BJ (cell line): ENCODE data around the gene TMEM243. TPM values are rescaled to one million over a fixed set of nuclear protein-coding genes. Genes with fewer than 3 reads are reported as not detected.
"Not testable (repeated sequence)": the region's sequence is repeated elsewhere in the genome, so short reads cannot be mapped to it uniquely, and the experiment has no call there.

Source experiments
- CTCF ChIA-PET: fragments of 350-600 bp; formaldehyde crosslinking; extraction: SDS; loops from one replicate; lab custom pipeline; 2021; ENCODE audit warnings: antibody characterized with exemption, inconsistent platforms; lab: Yijun Ruan, JAX
- POLR2A ChIA-PET: fragments of 300-600 bp; sonication (Branson Sonifier 250); formaldehyde crosslinking; extraction: SDS; loops from one replicate; lab custom pipeline; 2021; ENCODE audit warnings: antibody characterized with exemption; lab: Charles Lee
- DNase-seq: peaks from one replicate; pipeline ENCODE4 v3.0.0-alpha.2; 2011; ENCODE audit warnings: low read depth
- H3K27me3 ChIP-seq: 2 replicates; pipeline ENCODE4 v1.6.0; 2011; ENCODE audit warnings: low read length; ENCODE audit not compliant: control insufficient read depth, insufficient read depth
- H3K36me3 ChIP-seq: 2 replicates; pipeline ENCODE4 v1.5.1; 2011; ENCODE audit warnings: low read length; ENCODE audit not compliant: control insufficient read depth, insufficient read depth
- H3K4me3 ChIP-seq: 2 replicates; pipeline ENCODE4 v1.5.1; 2011; ENCODE audit warnings: low read depth, mild to moderate bottlenecking, control low read depth, low read length
- polyA minus RNA-seq: library from RNA; depleted of rRNA, polyadenylated mRNA; stranded (reverse); fragments of >200 nt; gene quantifications from 2 replicates; pipeline ENCODE4 v1.2.3, GENCODE V29; 2011; rRNA and poly(A)+ RNA removed
- polyA plus RNA-seq: library from polyadenylated mRNA; depleted of rRNA; stranded (reverse); fragments of >200 nt; gene quantifications from 2 replicates; pipeline ENCODE4 v1.2.3, GENCODE V29; 2011; rRNA removed
- TF ChIP-seq, protein P1 (sequence below): IDR thresholded peaks from 2 replicates; pipeline ENCODE4 v1.5.1; 2011; ENCODE audit warnings: low read depth, mild to moderate bottlenecking, control low read depth, inconsistent platforms, low read length, moderate library complexity; ENCODE audit not compliant: insufficient read depth

TMEM243 gene
- polyA plus RNA-seq, result 23.6 and 34.6 TPM in 2 replicates
- polyA minus RNA-seq, result 9.3 and 11.3 TPM in 2 replicates

GRCh38 chr7:87219545-87220025 lies at the start of gene TMEM243:
TMEM243 (minus strand) TSS chr7:87219732; CDS start chr7:87219503, 229 bp downstream.
- TF ChIP-seq, protein P1, sequence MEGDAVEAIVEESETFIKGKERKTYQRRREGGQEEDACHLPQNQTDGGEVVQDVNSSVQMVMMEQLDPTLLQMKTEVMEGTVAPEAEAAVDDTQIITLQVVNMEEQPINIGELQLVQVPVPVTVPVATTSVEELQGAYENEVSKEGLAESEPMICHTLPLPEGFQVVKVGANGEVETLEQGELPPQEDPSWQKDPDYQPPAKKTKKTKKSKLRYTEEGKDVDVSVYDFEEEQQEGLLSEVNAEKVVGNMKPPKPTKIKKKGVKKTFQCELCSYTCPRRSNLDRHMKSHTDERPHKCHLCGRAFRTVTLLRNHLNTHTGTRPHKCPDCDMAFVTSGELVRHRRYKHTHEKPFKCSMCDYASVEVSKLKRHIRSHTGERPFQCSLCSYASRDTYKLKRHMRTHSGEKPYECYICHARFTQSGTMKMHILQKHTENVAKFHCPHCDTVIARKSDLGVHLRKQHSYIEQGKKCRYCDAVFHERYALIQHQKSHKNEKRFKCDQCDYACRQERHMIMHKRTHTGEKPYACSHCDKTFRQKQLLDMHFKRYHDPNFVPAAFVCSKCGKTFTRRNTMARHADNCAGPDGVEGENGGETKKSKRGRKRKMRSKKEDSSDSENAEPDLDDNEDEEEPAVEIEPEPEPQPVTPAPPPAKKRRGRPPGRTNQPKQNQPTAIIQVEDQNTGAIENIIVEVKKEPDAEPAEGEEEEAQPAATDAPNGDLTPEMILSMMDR, result 0 out of 2 replicates have a peak, but pooled peaks have one; percentile 33
- DNase-seq, result no peak
- Histone ChIP-seq H3K27me3 (no peaks in the 10 kb centered on the region), H3K4me3 (peak within 1 kb of the TSS; percentile 90), H3K36me3 (no peaks in the 10 kb centered on the region; the same call in 1 of the 2 replicates)
- CTCF ChIA-PET, result interaction anchor here (1.2 kb wide), 1 partner anchor 15 kb away, joined by 3 read pairs; no protein-coding TSS in a partner anchor
- POLR2A ChIA-PET, result interaction anchor here (2.3 kb wide), 1 partner anchor 67 kb away, joined by 23 read pairs; the partner anchor contains the start of gene DMTF1

GRCh38 chr7:87267239-87267900 lies 47.8 kb upstream of the TMEM243 start:
- no peak for DNase-seq
- no peaks in the 10 kb centered on the region for H3K36me3 ChIP-seq
- ChIA-PET POLR2A (interaction anchor here (0.5 kb wide), 1 partner anchor 115 kb away, joined by 3 read pairs; the partner anchor contains the start of gene DMTF1), CTCF (no interaction called here)
- TF ChIP-seq, protein P1, result no peak
- H3K27me3 ChIP-seq, result no peaks in the 10 kb centered on the region
- no peak overlapping the region for H3K4me3 ChIP-seq

- CTCF ChIA-PET, result no interaction called here
- POLR2A ChIA-PET, result no interaction called here
Measured at GRCh38 chr7:87263537-87263936, 44.0 kb upstream of the TMEM243 start.

GRCh38 chr7:87253589-87254087 lies 34.1 kb upstream of the TMEM243 start:
- H3K4me3 ChIP-seq, result no peak overlapping the region
- TF ChIP-seq, protein P1, result no peak
- ChIA-PET CTCF (interaction anchor here (0.6 kb wide), 1 partner anchor 58 kb away, joined by 3 read pairs; no protein-coding TSS in a partner anchor), POLR2A (no interaction called here)
- no peaks in the 10 kb centered on the region for H3K27me3 ChIP-seq
- H3K36me3 ChIP-seq, result no peaks in the 10 kb centered on the region
- no peak for DNase-seq

More at GRCh38 chr7:87263537-87263936, 44.0 kb upstream of the TMEM243 start:
- DNase-seq, result no peak
- Histone ChIP-seq H3K36me3 (no peaks in the 10 kb centered on the region), H3K4me3 (no peak overlapping the region), H3K27me3 (no peaks in the 10 kb centered on the region)
- TF ChIP-seq, protein P1, result no peak

DNA sequence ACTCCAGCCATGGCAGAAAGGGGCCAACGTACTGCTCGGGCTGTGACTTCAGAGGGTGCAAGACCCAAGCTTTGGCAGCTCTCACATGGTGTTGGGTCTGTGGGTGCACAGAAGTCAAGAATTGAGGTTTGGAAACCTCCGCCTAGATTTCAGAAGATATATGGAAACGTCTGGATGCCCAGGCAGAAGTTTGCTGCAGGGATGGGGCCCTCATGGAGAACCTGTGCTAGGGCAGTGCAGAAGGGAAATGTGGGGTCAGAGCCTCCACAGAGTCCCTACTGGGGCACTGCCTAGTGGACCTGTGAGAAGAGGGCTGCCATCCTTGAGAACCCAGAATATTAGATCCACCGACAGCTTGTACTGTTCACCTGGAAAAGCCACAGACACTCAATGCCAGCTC lies 26.1 kb upstream of the TMEM243 start:
- POLR2A ChIA-PET, CTCF ChIA-PET, H3K4me3 ChIP-seq, DNase-seq, H3K36me3 ChIP-seq, H3K27me3 ChIP-seq: not testable (repeated sequence)

DNA sequence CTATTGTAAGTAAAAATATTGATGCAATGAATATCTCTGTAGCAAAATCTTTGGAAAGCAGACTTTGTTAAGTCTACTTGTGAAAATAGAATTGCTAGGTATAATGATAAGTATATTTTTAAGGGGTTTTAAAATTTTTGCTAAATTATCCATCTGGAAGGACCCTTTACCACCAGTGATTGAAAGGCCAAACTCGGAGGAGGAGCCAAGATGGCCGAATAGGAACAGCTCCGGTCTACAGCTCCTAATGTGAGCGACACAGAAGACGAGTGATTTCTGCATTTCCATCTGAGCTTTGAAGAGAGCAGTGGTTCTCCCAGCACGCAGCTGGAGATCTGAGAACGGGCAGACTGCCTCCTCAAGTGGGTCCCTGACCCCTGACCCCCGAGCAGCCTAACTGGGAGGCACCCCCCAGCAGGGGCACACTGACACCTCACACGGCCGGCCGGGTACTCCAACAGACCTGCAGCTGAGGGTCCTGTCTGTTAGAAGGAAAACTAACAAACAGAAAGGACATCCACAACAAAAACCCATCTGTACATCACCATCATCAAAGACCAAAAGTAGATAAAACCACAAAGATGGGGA lies 19.0 kb upstream of the TMEM243 start:
- CTCF ChIA-PET, result interaction anchor here (1.4 kb wide), 1 partner anchor 308 kb away, joined by 5 read pairs; no protein-coding TSS in a partner anchor
- DNase-seq, POLR2A ChIA-PET, H3K36me3 ChIP-seq, H3K27me3 ChIP-seq, H3K4me3 ChIP-seq: not testable (repeated sequence)
